Pons (tissue), 1 donor: ENCODE results near the gene GRM3.

Experiments
- DNase-seq: peaks from one replicate; pipeline ENCODE4 v3.0.0-alpha.2; 2016; ENCODE audit warnings: low spot score

GRM3 gene

GRCh38 chr7:86900886-86901285 is 257.2 kb downstream of the GRM3 start:
- DNase-seq: no peak

DNA sequence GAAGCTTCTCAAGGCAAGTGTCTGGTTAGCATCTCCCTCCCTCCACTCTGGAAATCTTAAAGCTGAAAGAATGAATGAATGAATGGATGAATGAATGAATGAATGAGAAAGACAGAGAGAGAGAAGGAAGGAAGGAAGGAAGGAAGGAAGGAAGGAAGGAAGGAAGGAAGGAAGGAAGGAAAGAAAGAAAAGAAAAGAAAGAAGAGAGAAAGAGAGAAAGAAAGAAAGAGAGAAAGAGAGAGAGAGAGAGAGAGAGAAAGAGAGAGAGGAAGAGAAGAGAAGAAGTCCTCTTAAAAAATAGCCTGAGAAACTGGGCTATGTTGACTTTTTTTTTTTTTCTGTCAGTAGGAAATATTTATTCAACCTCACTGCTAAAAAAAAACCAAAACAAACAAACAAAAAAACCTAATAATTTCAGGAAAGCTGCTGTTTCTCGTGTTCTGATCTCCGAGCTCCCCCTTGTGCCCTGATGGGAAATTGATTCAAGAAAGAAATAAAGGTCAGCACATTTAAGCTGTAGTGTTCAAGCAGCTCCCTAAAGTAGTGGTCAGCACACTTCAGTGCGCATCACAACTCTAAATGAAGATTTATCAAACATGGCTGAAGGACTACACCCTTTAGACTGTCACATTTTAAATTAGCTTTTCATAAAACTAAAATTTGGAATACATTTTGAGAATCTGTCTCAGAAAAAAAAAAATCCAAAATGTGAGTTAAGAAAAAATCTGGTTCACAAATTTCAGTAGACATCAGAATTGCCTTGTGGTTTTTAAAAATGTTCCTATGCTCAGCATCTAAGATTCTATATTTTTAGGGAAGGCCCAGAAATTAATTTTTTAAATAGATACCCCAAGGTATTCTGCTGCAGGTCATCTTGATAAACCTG is 261.5 kb downstream of the GRM3 start:
- peak; percentile 56 for DNase-seq

DNA sequence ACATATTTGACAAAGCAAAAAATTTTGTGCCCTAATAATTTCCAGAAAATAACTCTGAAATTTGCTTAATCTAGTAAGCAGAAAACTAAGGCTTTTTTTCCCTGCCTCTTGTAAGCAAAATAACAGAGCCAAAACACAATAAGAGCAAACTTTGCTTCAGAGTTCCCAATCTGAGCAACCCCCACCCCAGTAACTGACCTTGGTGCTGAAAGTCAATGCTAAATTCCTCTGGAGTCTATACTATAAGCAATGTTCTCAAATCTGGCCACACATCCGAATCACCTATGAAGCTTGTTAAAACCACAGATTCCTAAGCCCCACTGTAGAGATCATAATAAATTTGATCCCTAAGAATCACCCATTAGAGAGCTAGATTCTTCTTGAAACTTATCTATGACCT is 265.2 kb downstream of the GRM3 start:
- DNase-seq: no peak

GRCh38 chr7:86911659-86912058 is 267.9 kb downstream of the GRM3 start:
- DNase-seq: no peak

DNA sequence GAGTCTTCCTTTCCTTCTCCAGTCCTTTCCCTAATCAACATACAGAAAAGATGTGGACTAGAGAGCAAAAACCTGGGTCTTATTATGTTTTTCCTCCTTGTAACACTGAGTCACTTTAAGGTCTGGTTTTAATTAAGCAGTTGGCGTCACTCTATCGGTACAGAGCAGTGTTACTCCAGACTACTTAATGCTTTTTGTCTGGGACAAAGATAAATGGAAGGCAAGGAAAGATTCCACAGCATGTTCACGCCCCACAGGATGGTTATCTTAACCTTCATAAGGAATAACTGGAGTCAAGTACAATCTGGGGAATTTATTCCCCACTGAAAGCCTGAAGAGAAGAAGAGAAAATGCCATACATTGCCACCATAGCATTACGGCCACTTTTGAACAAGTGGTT is 270.0 kb downstream of the GRM3 start:
- DNase-seq: no peak
